ENCODE data around the gene CDC20. TPM values are rescaled to one million over a fixed set of nuclear protein-coding genes. Genes with fewer than 3 reads are reported as not detected.

The CDC20 gene
- total RNA-seq, 1 experiment from 2014 or later: 215 TPM

DNA sequence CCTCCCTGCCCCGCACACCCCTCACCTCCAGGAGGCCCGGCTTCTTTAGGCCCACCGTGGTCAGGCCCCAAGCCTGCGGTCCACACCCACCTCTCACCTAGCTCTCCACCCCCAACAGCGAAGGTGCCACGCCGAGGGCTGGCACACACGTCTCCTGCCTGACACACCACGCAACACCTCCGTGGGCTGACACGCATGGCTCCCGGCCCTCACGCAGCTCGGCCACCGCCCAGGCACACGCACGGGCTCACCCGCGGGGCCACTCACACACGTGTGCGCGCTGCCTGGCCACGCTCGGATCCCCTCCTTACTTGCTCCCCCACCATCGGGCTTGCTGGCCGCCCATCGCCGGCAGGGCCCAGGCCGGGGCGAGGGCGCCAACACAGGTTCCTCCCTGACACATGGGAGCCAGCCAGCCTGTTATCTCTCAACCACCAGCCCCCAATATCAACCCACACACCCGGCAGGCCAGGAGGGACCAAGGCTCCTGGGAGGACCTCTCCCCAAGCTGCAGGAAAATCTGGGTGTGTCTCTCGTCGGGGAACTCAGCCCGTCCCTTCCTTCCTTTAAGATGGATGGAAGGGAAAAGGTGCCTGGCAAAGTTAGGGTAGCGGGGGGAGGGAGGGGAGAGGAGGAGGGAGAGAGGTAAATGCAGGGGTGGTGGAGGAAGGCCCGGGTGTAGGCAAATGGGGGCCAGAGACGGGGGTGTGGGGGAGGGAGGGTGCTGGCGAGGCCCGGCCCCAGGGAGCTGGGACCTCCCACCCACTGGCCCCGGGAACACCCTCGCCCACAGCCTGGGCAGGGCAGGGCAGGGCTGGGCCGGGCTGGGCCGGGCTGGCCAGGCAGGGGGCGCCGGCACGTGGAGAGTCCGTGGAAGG is 8.5 kb downstream of the CDC20 start:
- ATAC-seq (peak; percentile 85), DNase-seq (ENCODE audit: low read depth, low spot score) (no peak)
- H3K4me3 ChIP-seq (ENCODE audit: low read depth in 2 of 2, low read length in 2 of 2): peak overlapping the region; percentile 87 to 89
- no TSS peak for BruUV-seq (replicated peaks)
- in situ Hi-C loops (cut with HindIII; ENCODE audit: low pct_unique_long_range_greater_than_20kb, low sequenced_read_pairs): no loop called here
- POLR2A ChIA-PET: no interaction called here
- peak overlapping the region; percentile 96 for H3K27ac ChIP-seq (ENCODE audit: low read length)
- H3K4me1 ChIP-seq (ENCODE audit: control insufficient read depth, insufficient read depth, low read length): peaks cover 19% of the 10 kb centered on the region
- intact Hi-C loops (cut with micrococcal nuclease; ENCODE audit: unreplicated experiment): no loop called here
- TF ChIP-seq POLR2AphosphoS5 (IDR thresholded peaks at IDR 0.05; ENCODE audit: low read depth, low read length) (no peak), SIN3A (IDR thresholded peaks at IDR 0.05; ENCODE audit: borderline replicate concordance, insufficient read depth, low read depth, low read length) (no peak), TCF7L2 (IDR thresholded peaks at IDR 0.05; ENCODE audit: low read depth, low read length) (no peak)
- TF ChIP-seq, protein P1, sequence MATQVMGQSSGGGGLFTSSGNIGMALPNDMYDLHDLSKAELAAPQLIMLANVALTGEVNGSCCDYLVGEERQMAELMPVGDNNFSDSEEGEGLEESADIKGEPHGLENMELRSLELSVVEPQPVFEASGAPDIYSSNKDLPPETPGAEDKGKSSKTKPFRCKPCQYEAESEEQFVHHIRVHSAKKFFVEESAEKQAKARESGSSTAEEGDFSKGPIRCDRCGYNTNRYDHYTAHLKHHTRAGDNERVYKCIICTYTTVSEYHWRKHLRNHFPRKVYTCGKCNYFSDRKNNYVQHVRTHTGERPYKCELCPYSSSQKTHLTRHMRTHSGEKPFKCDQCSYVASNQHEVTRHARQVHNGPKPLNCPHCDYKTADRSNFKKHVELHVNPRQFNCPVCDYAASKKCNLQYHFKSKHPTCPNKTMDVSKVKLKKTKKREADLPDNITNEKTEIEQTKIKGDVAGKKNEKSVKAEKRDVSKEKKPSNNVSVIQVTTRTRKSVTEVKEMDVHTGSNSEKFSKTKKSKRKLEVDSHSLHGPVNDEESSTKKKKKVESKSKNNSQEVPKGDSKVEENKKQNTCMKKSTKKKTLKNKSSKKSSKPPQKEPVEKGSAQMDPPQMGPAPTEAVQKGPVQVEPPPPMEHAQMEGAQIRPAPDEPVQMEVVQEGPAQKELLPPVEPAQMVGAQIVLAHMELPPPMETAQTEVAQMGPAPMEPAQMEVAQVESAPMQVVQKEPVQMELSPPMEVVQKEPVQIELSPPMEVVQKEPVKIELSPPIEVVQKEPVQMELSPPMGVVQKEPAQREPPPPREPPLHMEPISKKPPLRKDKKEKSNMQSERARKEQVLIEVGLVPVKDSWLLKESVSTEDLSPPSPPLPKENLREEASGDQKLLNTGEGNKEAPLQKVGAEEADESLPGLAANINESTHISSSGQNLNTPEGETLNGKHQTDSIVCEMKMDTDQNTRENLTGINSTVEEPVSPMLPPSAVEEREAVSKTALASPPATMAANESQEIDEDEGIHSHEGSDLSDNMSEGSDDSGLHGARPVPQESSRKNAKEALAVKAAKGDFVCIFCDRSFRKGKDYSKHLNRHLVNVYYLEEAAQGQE (IDR thresholded peaks at IDR 0.05; ENCODE audit: insufficient read depth in 1 of 2, low read depth in 2 of 2, low read length in 1 of 2): no peak
- TF ChIP-seq, protein P2, sequence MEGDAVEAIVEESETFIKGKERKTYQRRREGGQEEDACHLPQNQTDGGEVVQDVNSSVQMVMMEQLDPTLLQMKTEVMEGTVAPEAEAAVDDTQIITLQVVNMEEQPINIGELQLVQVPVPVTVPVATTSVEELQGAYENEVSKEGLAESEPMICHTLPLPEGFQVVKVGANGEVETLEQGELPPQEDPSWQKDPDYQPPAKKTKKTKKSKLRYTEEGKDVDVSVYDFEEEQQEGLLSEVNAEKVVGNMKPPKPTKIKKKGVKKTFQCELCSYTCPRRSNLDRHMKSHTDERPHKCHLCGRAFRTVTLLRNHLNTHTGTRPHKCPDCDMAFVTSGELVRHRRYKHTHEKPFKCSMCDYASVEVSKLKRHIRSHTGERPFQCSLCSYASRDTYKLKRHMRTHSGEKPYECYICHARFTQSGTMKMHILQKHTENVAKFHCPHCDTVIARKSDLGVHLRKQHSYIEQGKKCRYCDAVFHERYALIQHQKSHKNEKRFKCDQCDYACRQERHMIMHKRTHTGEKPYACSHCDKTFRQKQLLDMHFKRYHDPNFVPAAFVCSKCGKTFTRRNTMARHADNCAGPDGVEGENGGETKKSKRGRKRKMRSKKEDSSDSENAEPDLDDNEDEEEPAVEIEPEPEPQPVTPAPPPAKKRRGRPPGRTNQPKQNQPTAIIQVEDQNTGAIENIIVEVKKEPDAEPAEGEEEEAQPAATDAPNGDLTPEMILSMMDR (IDR thresholded peaks at IDR 0.05): no peak
- no peaks in the 10 kb centered on the region for H3K27me3 ChIP-seq (ENCODE audit: control insufficient read depth, insufficient read depth, low read length)
- CTCF ChIA-PET: interaction anchor here (0.6 to 1.2 kb wide), 2 partner anchors 9 to 140 kb away, joined by 3 to 4 read pairs; no protein-coding TSS in a partner anchor
- H3K9me3 ChIP-seq (ENCODE audit: control insufficient read depth, insufficient read depth, low read depth, low read length): no peaks in the 10 kb centered on the region
- H3K36me3 ChIP-seq (ENCODE audit: control insufficient read depth, insufficient read depth, low read length): no peaks in the 10 kb centered on the region; the same call in 1 of the 2 replicates

DNA sequence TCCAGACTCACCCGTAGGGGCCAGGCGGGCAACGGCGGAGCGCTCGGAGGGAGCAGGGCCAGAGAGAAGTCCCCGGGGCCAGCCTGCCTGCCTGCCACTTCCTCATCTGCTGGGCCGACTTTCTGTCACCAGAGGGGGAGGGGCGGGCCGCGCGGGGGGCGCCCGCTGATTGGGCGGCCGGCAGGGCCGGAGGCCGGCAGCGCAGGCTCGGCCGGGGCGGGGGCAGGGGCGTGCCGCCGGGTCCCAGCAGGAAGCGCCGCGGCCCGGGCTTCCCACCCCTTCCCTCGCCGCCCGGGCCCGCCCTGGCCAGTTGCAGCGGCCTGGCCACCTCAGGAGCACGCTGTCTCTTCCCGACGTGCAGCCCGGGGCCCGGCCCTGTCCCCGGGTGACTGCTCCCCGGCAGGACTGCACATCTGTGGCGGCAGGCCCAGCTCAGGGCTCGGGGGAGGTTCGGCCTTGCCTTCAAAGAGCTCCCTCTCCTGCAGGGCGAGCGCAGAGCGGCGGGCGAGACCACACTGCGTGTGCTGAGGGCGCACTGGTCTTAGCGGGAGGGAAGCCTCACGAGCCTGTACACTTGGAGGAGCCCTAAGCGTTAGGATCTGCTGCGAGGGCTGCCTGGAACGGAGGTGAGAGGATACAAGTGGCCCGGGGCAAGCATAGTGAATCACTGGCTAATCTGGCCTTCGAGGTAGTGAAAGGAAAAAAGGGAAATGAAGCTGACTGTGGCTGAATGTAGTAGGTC is 9.3 kb downstream of the CDC20 start, which contains the start of gene ELOVL1:
TSS of gene ELOVL1 (minus strand) at position 108 of the 742 bp plus-strand sequence. CDS start 2,402 bp downstream, outside the sequence.
- ChIA-PET POLR2A (no interaction called here), CTCF (interaction anchor here (1.2 kb wide), 1 partner anchor 141 kb away, joined by 3 read pairs; no protein-coding TSS in a partner anchor)
- TF ChIP-seq, protein P2 (IDR thresholded peaks at IDR 0.05): no peak
- TF ChIP-seq SIN3A (IDR thresholded peaks at IDR 0.05; ENCODE audit: borderline replicate concordance, insufficient read depth, low read depth, low read length): peak; percentile 93; the same call in 1 of the 2 replicates
- TF ChIP-seq, protein P1 (IDR thresholded peaks at IDR 0.05; ENCODE audit: insufficient read depth in 1 of 2, low read depth in 2 of 2, low read length in 1 of 2): no peak
- peak; percentile 46 for TF ChIP-seq TCF7L2 (IDR thresholded peaks at IDR 0.05; ENCODE audit: low read depth, low read length)
- peak; percentile 93 for TF ChIP-seq POLR2AphosphoS5 (IDR thresholded peaks at IDR 0.05; ENCODE audit: low read depth, low read length)
- Histone ChIP-seq H3K4me1 (ENCODE audit: control insufficient read depth, insufficient read depth, low read length) (peaks cover 22% of the 10 kb centered on the region), H3K27ac (ENCODE audit: low read length) (peak within 1 kb of the TSS; percentile 97), H3K27me3 (ENCODE audit: control insufficient read depth, insufficient read depth, low read length) (no peaks in the 10 kb centered on the region), H3K9me3 (ENCODE audit: control insufficient read depth, insufficient read depth, low read depth, low read length) (no peaks in the 10 kb centered on the region), H3K36me3 (ENCODE audit: control insufficient read depth, insufficient read depth, low read length) (no peaks in the 10 kb centered on the region; the same call in 1 of the 2 replicates), H3K4me3 (ENCODE audit: low read depth in 2 of 2, low read length in 2 of 2) (peak within 1 kb of the TSS; percentile 87 to 89)
- intact Hi-C loops (cut with micrococcal nuclease; ENCODE audit: unreplicated experiment): no loop called here
- DNase-seq (ENCODE audit: low read depth, low spot score): peak; percentile 47
- no TSS peak for BruUV-seq (replicated peaks)
- peak; percentile 93 for ATAC-seq
- in situ Hi-C loops (cut with HindIII; ENCODE audit: low pct_unique_long_range_greater_than_20kb, low sequenced_read_pairs): no loop called here

Data from Panc1 (cell line).